ENCODE results near the gene WFDC1.

GRCh38 chr16:84272740-84273320, 21.8 kb upstream of the WFDC1 start:
- TF ChIP-seq CTCF (conservative IDR thresholded peaks at IDR 0.05; ENCODE audit: low read length) (no peak), EZH2phosphoT487 (IDR thresholded peaks at IDR 0.05; ENCODE audit: borderline replicate concordance, low read depth, low read length) (no peak)

All from OCI-LY7 (cell line).